T-helper 22 cell (primary cell): ENCODE results near the gene PSMA3.
"Not testable (repeated sequence)": the region's sequence is repeated elsewhere in the genome, so short reads cannot be mapped to it uniquely, and the experiment has no call there.

Experiments used
- DNase-seq: peaks from one replicate; pipeline ENCODE4 v3.0.0-alpha.2; 2020; ENCODE audit warnings: low read depth

The PSMA3 gene

DNA sequence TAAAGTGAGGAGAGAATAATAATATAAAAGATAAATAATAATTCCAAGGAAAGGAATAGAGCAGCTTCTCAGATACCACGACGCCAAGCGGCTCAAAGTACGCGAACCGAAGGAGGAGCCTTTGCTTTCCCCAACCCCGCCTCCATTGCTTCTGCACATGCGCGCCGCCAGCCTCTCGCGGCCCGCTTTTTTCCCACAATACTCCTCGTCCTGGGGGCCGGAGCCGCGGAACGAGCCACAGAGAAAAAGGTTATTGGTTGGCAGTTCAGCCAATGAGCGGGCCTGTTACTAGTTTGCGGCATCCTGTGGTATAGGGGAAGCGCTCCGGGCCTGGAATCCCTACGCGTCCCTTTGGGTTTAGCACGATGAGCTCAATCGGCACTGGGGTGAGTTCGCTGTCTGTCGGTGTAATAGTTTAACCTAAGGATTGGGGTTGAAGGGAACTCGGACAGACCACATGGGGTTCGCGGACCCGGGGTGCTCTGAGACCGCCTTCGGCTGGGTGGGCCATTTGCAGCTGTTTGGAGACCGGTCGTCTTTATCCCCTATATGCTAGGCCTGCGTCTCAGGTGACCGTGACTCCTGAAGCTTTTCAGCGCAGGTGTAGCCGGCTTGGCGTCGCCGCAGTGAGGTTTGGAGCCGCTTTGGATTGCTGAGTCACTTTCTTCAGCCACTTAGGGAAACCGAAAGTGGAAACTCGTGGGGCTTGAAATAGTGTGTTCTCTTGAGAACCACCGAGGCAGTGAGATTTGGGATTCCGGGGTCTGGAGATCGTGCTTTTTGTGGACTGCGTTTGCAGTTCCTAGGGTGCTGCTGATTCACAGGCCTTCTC is at the start of gene PSMA3:
Gene PSMA3, plus strand, starts transcription at position 288 of the 832 bp plus-strand sequence. Its CDS starts 78 bp downstream, at position 366.
- peak; percentile 96 for DNase-seq

DNA sequence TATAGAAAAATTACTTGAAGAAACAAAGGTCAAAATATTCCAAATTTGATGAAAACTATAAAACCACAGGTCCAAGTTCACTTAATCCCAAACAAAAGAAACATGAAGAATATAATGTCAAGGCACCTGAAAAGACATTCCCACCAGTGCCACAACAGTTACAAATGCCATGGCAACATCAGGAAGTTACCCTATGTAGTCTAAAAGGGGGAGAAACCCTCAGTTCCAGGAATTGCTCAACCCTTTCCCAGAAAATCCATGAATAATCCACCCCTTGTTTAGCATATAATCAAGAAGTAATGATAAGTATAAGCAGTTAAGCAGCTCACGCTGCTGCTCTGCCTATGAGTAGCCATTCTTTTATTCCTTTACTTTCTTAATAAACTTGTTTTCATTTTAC is 48.4 kb upstream of the PSMA3 start:
- no peak for DNase-seq

GRCh38 chr14:58198086-58198485 is 46.6 kb upstream of the PSMA3 start:
- no peak for DNase-seq

DNA sequence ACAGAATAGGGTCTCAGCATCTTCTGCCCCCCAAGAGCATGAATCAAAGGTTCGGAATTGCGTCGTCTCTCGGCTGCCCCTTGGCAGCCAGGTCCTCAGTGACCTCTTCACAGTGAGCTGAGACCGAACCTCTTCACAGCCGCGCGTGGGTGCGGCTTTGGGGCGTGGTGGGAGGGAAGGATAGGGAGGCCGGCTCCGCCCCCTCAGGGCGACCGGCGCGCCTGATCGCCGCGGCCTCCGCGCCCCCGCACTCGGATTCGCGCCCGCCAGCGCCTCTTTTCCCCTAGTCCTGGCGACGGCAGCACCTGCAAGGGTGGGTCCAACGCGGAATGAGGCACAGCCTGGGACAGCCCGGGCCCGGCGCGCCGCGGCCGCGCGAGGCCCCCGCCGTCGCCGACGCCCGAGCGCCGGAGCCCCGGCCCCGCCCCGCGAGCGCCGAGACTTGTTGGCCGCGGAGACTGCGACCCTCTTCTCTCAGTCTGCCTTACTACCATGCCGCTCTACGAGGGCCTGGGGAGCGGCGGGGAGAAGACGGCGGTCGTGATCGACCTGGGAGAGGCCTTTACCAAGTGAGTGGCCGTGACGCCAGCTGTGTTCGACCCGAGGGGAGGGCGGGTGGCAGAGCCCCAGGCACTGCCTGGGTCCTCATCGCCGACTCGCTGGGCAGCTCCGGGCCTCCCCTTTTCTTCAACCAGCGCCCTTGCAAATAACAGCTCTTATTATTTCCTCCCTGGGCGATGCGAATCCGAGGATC is 44.7 kb upstream of the PSMA3 start, which contains the start of gene ACTR10:
Gene ACTR10, plus strand, starts transcription at position 424 of the 754 bp plus-strand sequence. Its CDS starts 69 bp downstream, at position 493.
- peak; percentile 70 for DNase-seq

GRCh38 chr14:58200480-58200841 is 44.2 kb upstream of the PSMA3 start:
- no peak for DNase-seq

DNA sequence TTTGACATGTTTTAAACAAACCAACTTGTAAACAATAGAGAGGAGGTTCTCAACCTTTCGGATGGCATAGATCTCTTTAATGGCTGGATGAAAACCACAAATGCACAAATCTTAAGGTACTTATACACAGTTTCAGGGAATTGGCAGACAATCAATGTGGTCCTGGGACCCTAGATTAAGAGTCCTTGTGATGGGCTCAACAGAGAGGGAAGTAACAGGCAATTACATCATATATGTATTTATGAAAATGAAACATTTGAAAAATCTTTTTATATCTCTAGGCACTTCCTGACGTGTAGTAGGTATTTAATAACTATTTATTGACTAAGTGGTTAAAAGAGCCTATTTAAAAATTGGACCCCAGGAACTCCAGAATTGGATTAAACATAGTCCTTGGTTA is 43.8 kb upstream of the PSMA3 start:
- DNase-seq = no peak

DNA sequence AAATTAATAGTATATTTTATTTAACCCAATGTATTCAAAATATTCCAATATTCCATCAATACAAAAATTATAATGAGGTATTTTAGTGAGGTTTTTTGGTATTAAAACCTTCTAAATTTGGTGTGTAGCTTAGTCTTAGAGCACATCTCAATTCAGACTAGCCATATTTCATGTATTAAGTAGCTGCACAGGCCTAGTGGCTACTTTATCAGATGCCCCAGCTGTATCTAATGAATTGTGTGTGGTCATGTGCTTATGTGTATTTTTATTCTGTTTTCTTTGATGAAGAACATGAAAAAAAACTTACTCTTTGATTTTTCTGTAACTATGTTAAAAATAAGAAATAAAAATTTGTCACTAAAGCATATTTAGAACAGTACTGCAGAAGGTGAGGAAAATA is 31.5 kb upstream of the PSMA3 start:
- no peak for DNase-seq

DNA sequence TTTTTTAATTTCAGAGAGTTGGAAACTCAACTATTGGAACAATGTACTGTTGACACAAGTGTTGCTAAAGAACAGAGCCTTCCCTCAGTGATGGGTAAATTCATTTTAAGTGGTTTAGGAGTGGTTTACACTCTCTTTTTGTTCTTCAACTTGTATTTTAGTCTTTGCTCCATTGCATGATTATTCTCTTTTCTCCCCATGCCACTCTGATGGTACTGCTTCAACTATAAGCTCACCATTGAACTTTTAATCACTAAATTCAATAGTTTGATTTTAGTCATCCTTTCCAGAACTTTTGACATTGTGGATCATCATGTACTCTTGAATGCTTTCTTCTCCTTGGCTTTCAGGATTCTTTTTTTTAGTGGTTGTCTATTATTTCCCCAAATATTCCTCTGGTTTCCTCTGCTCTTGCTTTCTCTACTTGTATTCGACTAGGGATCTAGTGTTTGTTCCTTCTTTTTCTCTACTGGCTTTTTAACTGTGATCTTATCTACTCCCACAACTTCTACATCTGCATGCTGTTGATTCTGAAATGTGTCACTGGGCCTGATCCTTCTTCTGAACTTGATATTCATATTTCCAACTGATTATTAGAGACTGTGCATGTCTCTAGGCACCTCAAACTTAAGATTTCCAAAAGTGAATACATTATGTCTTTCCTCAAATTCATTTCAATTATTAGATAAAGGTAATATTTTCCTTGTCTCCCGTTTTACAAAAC is 29.3 kb upstream of the PSMA3 start:
- DNase-seq = no peak

- DNase-seq = no peak
These were observed 28.1 kb upstream of the PSMA3 start for GRCh38 chr14:58216544-58216943.

DNA sequence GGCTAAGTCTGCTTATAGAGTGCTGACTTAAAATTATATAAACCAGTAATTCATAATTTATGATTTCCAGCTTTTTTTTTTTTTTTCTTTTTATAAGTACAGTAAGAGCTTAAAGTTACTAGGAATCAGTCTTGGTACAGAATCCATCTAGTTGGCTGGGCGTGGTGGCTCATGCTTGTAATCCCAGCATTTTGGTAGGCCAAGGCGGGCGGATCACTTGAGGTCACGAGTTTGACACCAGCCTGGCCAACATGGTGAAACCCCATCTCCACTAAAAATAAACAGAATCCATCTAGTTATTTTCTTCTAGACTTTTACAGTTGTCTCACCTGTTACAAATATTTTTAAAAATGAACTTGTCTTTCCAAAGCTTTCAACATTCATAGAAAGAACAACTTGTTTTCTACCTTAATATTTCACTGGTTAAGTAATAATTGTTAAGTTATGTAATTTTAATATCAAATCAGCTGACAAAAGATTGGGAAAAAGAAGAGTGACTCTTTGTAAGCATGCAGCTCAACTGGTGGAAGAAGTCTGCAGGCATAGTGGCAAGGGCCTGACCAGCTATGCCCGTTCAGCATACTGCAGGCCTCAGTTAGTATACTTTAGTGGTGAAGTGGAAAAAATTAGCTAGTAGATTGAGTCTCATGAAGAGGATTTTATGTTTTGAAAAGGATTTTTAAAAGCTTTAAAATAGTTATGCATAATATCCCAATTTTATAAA is 17.4 kb upstream of the PSMA3 start:
- DNase-seq = no peak

GRCh38 chr14:58238252-58239243 is 6.1 kb upstream of the PSMA3 start:
- DNase-seq = no peak

GRCh38 chr14:58239244-58240195 is 5.1 kb upstream of the PSMA3 start:
- peak; percentile 61 for DNase-seq

DNA sequence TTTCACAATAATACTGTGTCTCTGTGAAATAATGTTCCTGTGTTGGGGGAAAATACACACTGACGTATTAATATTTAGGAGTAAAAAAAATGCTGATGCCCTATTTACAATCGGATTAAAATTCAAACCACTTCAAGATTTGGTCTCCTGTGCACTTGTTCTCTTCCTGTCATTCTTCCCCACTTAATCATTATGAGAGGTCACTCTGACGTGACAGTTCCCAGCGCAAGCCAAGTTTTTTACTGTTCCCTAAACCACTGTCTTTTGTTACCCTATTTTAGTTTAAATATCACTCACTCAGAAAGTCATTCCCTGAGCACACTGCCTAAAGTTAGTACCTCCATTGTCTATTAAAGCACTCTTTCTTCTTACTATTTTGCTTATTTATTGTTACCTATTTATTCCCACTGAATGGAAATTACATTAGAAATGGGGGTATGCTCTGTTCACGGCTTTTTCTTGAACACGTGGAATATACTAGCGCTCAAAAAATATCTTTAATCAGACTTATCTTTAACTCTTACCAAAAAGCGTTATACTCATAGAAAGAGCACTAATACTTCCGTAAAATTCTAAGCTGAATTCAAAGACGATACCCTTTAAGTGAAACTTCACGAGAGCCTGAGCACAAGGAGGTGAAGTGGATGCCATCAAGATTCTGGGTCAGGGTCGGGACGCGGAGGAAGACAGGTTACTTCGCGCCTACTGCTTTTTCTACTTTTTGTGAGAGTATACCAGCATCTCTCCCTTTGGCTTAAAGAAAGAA is 670 bp upstream of the PSMA3 start:
- DNase-seq = no peak

- no peak for DNase-seq
These were observed 919 bp downstream of the PSMA3 start for GRCh38 chr14:58245562-58245961.

GRCh38 chr14:58249611-58250010 is 5.0 kb downstream of the PSMA3 start:
- no peak for DNase-seq

DNA sequence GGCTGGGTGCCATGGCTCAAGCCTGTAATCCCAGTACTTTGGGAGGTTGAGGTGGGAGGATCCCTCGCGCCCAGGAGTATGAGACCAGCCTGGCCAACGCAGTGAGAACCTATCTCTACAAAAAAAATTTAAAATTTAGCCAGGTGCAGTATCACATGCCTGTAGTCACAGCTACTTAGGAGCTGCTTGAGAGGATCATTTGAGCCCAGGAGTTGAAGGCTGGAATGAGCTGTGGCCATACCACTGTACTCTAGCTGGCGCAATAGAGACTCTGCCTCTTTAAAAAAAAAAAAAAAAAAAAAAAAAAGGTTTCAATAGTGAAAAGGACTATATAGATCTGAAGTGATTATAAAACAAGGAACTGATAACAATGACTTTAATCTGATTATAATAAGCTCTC is 13.5 kb downstream of the PSMA3 start:
- DNase-seq = no peak

- DNase-seq = not testable (repeated sequence)
These were observed 17.4 kb downstream of the PSMA3 start for GRCh38 chr14:58262005-58262404.

- DNase-seq = no peak
These were observed 20.8 kb downstream of the PSMA3 start for GRCh38 chr14:58265401-58265800.

DNA sequence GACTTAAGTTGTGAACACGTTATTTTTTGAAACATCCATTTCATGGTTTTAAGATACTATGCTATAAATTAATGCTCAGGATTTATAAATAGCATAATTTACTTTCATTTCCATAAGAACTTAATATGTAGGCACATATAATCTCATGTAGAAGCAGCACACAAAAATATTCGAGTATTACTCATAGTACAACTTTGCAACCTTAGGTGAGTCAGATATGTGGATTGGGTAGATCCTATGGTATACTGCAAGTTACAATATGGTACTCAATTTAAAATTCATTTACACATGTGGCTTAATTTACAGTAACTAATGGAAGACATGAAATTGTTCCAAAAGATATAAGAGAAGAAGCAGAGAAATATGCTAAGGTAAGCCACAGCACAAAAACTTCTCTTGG is 26.0 kb downstream of the PSMA3 start:
- DNase-seq = no peak
